Adrenal gland (tissue), 12 donors: ENCODE data around the gene PTPN1. TPM values are rescaled to one million over a fixed set of nuclear protein-coding genes. Genes with fewer than 3 reads are reported as not detected.
"Not testable (repeated sequence)": the region's sequence is repeated elsewhere in the genome, so short reads cannot be mapped to it uniquely, and the experiment has no call there.

Experiments used
- DNase-seq, 7 donors: peaks; one replicate each; pipeline ENCODE4 v3.0.0-alpha.2; 2019 to 2020
- H3K27ac ChIP-seq, 5 donors: fragments of 200-600 bp; sonication (generic) in 4 of 5; 1 replicate in 3 of 5; 2 replicates in 2 of 5; pipeline versions ENCODE4 v1.5.1 to v1.8.0; 2016 to 2020; ENCODE audit warnings: mild to moderate bottlenecking in 1 of 5
- H3K27me3 ChIP-seq: fragments of 200-600 bp; 2 replicates; pipeline ENCODE4 v1.8.0; 2021
- H3K36me3 ChIP-seq, 2 donors: fragments of 200-600 bp; replicated peaks in 1 of 2; 1 replicate in 1 of 2; 2 replicates in 1 of 2; pipeline versions ENCODE4 v1.5.1 to v1.8.0; 2018 to 2022
- H3K4me1 ChIP-seq, 2 donors: fragments of 200-600 bp; replicated peaks in 1 of 2; 1 replicate in 1 of 2; 2 replicates in 1 of 2; pipeline versions ENCODE4 v1.5.1 to v1.8.0; 2018 to 2021
- H3K4me3 ChIP-seq, 4 donors: fragments of 200-600 bp; sonication (generic) in 3 of 4; one replicate each; pipeline ENCODE4 v1.5.1; 2016 to 2018
- H3K9me3 ChIP-seq, 3 donors: fragments of 200-600 bp; sonication (generic) in 1 of 3; replicated peaks in 1 of 3; 1 replicate in 2 of 3; 2 replicates in 1 of 3; pipeline versions ENCODE4 v1.5.1 to v1.8.0; 2016 to 2021
- CTCF ChIP-seq, 6 experiments: fragments of 450-650 bp in 4 of 6; fragments of 200-600 bp in 2 of 6; sonication (generic) in 1 of 6; IDR thresholded peaks; 1 replicate in 5 of 6; 2 replicates in 1 of 6; pipeline versions ENCODE4 v1.5.1 to v1.8.0; 2016 to 2021; ENCODE audit warnings: antibody characterized with exemption in 6 of 6, mild to moderate bottlenecking in 2 of 6, moderate library complexity in 1 of 6
- POLR2A ChIP-seq, 2 donors: fragments of 450-650 bp; IDR thresholded peaks; one replicate each; pipeline ENCODE4 v1.6.1; 2017; ENCODE audit warnings: antibody characterized with exemption in 2 of 2, mild to moderate bottlenecking in 2 of 2, moderate library complexity in 1 of 2
- WGBS, 4 donors: extraction: QIAGEN DNeasy Blood & Tissue Kit in 2 of 4; methylation state at CpG; one replicate each; pipeline versions ENCODE4 v1.1.5 to v1.1.7; 2013 to 2017; 5-methylcytosine and 5-hydroxymethylcytosine counted together
- intact Hi-C, 2 donors: fragments of 100-400 bp; cut with DNase I; formaldehyde crosslinking; loops; one replicate each; pipeline versions ENCODE4 v1.14.1 to v1.15.0; 2022 to 2023
- polyA plus RNA-seq, 3 donors: library from polyadenylated mRNA; stranded (reverse); fragments of 200-250 nt in 2 of 3; fragments of 350-450 nt in 1 of 3; fragmentation: Illumina TruSeq in 1 of 3; extraction: RNeasy Lipid Tissue Mini Kit (QIAGEN cat#74804) in 1 of 3; gene quantifications; one replicate each; pipeline ENCODE4 v1.2.3, GENCODE V29; 2013 to 2014
- total RNA-seq, 9 donors: library from RNA; depleted of rRNA in 4 of 9; stranded (reverse); fragments of >200 nt in 4 of 9; fragments of 120-200 nt in 1 of 9; fragmentation: NEBNext Ultra II Directional in 1 of 9; extraction: Animal tissue kit (Norgen Biotek cat#: 25700) in 1 of 9; gene quantifications; one replicate each; pipeline versions ENCODE4 v1.1.0 to v1.2.4, GENCODE V29; 2013 to 2023
- donor health status: healthy with polysubstance abuse.
- donor health status: Bipolar disorder and iron deficiency.
- donor health status: DM: yes; HTN: yes; CAD: no.
- donor health status: DM: no; HTN: no; CAD: no.
- donor health status: DM: no; HTN: no; CAD: no.
- donor health status: DM: yes; HTN: yes; CAD: no.

PTPN1 gene
- total and polyA plus RNA-seq, 12 donors: 17.0 to 49.2 (median 35.8) TPM

GRCh38 chr20:50567860-50568548 lies 57.8 kb downstream of the PTPN1 start:
- 81 to 88% (median 85%) methylated on average over 16 to 18 of the region's 18 CpGs for WGBS, 4 donors
- H3K4me3 ChIP-seq: no peak overlapping the region
- H3K27me3 ChIP-seq: no peaks in the 10 kb centered on the region
- intact Hi-C loops: loop anchor here (5.0 kb wide), 2 partner anchors 51 to 86 kb away; no protein-coding TSS in a partner anchor
- peak overlapping the region in 1 of 5 donors; percentile 1 for H3K27ac ChIP-seq
- H3K4me1 ChIP-seq: peaks cover 16 to 30% of the 10 kb centered on the region in 2 donors
- TF ChIP-seq POLR2A (IDR thresholded peaks at IDR 0.05): no peak
- TF ChIP-seq CTCF (IDR thresholded peaks at IDR 0.05): no peak
- no peaks in the 10 kb centered on the region for H3K9me3 ChIP-seq
- peak in 1 of 7 donors; percentile 52 for DNase-seq
- peaks cover 0 to 38% of the 10 kb centered on the region in 2 donors for H3K36me3 ChIP-seq

- Histone ChIP-seq H3K36me3 (peaks cover 0 to 38% of the 10 kb centered on the region in 2 donors), H3K27me3 (no peaks in the 10 kb centered on the region), H3K4me1 (peaks cover 22 to 30% of the 10 kb centered on the region in 2 donors), H3K9me3 (no peaks in the 10 kb centered on the region), H3K27ac (no peak overlapping the region), H3K4me3 (no peak overlapping the region)
- no peak for TF ChIP-seq CTCF (IDR thresholded peaks at IDR 0.05)
- TF ChIP-seq POLR2A (IDR thresholded peaks at IDR 0.05): no peak
- intact Hi-C loops: loop anchor here (5.0 kb wide), 2 partner anchors 51 to 86 kb away; no protein-coding TSS in a partner anchor
- peak in 1 of 7 donors; percentile 47 for DNase-seq
- 87 to 89% (median 88%) methylated on average over 11 of the region's 11 CpGs for WGBS, 4 donors
Measured at GRCh38 chr20:50568549-50568942, 58.4 kb downstream of the PTPN1 start.

GRCh38 chr20:50569487-50569863 lies 59.3 kb downstream of the PTPN1 start:
- not testable (repeated sequence) for H3K4me3 ChIP-seq, DNase-seq, H3K9me3 ChIP-seq, H3K27me3 ChIP-seq
- intact Hi-C loops: loop anchor here (5.0 kb wide), 2 partner anchors 52 to 87 kb away; no protein-coding TSS in a partner anchor
- Histone ChIP-seq H3K4me1 (peaks cover 25 to 33% of the 10 kb centered on the region in 2 donors), H3K36me3 (peaks cover 0 to 41% of the 10 kb centered on the region in 2 donors), H3K27ac (peak overlapping the region in 3 of 5 donors; percentile 37 to 54 (median 45))
- WGBS, 4 donors: 93 to 98% (median 96%) methylated on average over 6 to 7 of the region's 7 CpGs

GRCh38 chr20:50569864-50570836 lies 60.0 kb downstream of the PTPN1 start:
- WGBS, 4 donors: 71 to 78% (median 74%) methylated on average over 11 to 14 of the region's 14 CpGs
- no peaks in the 10 kb centered on the region for H3K9me3 ChIP-seq
- no peak overlapping the region for H3K4me3 ChIP-seq
- H3K27me3 ChIP-seq: no peaks in the 10 kb centered on the region
- peak overlapping the region in 3 of 5 donors; percentile 37 to 54 (median 45) for H3K27ac ChIP-seq
- H3K36me3 ChIP-seq: peaks cover 0 to 41% of the 10 kb centered on the region in 2 donors
- intact Hi-C loops: loop anchor here (5.0 kb wide), 2 partner anchors 53 to 88 kb away; no protein-coding TSS in a partner anchor
- peaks cover 25 to 33% of the 10 kb centered on the region in 2 donors for H3K4me1 ChIP-seq
- DNase-seq: peak in 3 of 7 donors; percentile 41 to 60 (median 58)
- TF ChIP-seq POLR2A (IDR thresholded peaks at IDR 0.05) (no peak), CTCF (IDR thresholded peaks at IDR 0.05) (peak in 5 of 6 experiments; percentile 14 to 24 (median 22))
